ENCODE data around the gene BNIP3.

Gene BNIP3

DNA sequence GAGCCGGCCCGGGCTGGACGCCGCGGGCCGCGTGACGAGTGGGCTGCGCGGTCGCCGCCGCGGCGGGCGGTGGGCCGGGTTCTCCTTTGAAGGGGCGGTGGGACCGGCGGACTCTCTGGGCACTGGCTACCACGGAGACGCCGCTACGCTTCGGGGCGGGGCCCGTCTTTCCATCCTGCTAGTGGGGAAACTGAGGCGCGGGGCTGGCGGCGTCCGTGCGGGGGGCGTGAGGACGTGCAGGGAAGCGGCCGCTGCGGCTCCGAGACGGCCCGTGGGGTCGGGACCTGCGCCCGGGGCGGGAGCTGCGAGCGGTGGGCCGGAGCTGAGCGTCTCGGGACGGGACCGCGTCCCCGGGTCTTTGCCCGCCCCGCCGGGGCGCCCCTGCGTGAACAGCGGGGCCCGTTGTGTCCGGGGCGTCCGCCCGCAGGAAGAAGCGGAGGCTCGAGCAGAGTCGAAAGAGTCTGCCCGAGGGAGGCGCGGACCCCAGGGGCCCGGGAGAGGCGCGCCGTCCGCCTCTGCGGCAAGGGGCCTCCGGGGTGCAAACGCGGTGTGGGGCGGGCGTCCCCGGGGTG is 548 bp upstream of the BNIP3 start:
- TF ChIP-seq ZFX (IDR thresholded peaks at IDR 0.05) = no peak
- TF ChIP-seq, protein P1, sequence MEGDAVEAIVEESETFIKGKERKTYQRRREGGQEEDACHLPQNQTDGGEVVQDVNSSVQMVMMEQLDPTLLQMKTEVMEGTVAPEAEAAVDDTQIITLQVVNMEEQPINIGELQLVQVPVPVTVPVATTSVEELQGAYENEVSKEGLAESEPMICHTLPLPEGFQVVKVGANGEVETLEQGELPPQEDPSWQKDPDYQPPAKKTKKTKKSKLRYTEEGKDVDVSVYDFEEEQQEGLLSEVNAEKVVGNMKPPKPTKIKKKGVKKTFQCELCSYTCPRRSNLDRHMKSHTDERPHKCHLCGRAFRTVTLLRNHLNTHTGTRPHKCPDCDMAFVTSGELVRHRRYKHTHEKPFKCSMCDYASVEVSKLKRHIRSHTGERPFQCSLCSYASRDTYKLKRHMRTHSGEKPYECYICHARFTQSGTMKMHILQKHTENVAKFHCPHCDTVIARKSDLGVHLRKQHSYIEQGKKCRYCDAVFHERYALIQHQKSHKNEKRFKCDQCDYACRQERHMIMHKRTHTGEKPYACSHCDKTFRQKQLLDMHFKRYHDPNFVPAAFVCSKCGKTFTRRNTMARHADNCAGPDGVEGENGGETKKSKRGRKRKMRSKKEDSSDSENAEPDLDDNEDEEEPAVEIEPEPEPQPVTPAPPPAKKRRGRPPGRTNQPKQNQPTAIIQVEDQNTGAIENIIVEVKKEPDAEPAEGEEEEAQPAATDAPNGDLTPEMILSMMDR (conservative IDR thresholded peaks at IDR 0.05) = no peak

DNA sequence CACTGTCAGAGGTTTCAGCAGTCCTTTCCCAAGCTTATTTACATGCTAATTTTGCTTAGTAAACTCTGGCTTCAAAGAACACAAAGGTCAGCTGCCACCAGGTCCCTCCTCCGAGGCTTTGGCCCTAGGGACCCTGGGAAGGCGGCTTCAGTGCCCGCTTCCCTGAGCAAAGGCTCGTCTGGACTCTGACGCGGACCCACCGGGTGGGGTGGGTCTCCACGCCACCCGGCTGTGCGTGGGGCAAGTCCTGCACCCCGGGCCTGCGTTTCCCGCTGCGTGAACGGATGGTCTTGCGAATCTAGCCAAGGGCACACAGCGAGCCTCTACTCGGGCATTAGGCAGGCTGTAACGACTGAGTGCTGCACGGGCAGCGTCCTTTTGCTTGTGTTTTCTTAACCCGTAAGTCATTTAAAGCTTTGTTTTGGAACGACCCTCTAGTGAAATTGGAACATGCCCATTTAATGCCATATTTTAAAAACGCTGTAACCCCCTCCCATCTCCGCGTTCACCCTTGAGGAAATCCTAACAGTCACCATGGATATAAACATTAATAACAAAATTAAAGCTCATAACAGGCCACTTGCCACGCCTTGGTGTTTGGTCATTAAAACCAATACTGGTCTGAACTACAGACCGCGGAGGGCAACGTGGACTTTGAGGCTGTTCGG is 828 bp downstream of the BNIP3 start:
- H3K27ac ChIP-seq = peak overlapping the region; percentile 98
- TF ChIP-seq, protein P1 (conservative IDR thresholded peaks at IDR 0.05) = no peak
- TF ChIP-seq ZFX (IDR thresholded peaks at IDR 0.05) = no peak

More for the DNA sequence above, 548 bp upstream of the BNIP3 start:
- H3K27ac ChIP-seq = peak overlapping the region; percentile 98

DNA sequence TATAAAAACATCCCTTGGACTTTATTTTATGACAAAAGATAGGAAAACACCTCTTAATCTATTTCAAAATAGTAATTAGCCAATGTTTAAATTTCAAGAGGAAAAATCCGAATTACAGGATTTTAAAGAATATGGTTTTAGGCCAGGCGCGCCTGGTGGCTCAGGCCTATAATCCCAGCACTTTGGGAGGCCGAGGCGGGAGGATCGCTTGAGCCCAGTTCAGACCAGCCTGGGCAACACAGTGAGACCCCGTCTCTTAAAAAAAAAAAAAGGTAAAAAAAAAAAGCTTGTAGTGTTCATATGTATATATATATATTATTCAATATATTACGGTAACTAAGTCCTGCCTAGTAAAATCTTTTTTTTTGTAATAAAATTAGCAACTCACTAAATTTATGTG is 1.4 kb downstream of the BNIP3 start:
- peak overlapping the region; percentile 98 for H3K27ac ChIP-seq
- TF ChIP-seq, protein P1 (conservative IDR thresholded peaks at IDR 0.05) = no peak
- no peak for TF ChIP-seq ZFX (IDR thresholded peaks at IDR 0.05)

DNA sequence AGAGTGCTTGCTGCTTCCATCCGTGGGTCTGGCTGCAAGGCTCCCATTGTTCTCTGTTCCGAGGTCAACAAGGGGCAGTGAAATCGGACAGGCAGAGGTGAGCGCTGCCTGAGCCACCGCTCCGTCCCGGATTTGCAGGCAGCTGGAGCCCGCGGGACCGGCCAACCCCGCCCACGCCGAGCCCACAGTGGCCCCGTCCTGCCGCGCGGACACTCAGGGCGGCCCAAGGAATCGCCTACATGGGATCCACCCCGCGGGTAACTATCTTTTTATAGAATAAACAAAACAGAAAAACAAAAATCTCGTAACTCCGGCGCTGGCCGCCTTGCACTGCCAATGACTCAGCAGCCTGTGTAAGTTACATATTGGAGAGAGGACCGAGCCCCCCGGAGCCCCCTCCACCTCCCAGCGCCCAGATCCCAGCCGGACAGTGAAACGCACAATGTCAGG is 1.9 kb downstream of the BNIP3 start:
- peak overlapping the region; percentile 53 for H3K27ac ChIP-seq

DNA sequence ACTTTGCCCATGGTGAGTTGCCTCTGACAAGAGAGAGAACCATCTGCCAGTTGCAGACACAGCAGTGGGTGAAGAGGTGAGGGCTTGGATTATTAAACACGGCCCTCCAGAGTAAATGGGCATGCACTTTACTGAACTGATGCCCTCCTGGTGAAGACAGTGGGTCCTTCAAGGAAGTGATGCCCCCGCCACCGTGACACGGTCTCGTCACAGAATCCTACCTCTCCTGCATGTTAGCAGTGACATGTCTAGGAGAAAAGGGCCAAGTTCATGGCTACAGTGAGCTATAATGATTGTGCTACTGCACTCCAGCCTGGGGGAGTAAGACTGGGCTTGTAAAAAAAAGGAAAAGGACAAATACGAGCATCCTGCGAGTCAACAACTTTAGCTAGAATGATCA is 2.4 kb downstream of the BNIP3 start:
- peak overlapping the region; percentile 53 for H3K27ac ChIP-seq

More for the DNA sequence above, 1.9 kb downstream of the BNIP3 start:
- TF ChIP-seq, protein P1 (conservative IDR thresholded peaks at IDR 0.05) = no peak
- TF ChIP-seq ZFX (IDR thresholded peaks at IDR 0.05) = no peak

DNA sequence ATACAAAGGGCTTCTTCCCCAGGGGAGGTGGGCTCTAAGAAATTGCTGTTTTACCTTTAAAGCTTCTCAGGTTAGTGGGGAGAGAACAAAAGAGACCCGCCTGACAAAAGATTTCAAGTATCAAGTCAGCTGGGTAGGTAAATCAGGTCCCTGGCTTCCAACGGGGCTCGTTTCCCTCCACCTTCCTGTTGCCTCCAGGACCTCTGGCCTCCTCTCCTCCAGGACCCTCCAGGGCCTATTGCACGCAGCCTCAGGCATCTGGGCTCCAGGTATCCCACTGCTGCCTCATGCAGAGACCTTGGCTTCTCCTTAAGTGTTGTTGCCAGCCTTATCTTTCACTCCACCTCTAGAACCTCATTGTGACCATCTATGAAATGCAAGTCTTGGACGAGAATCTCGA is 2.9 kb downstream of the BNIP3 start:
- TF ChIP-seq, protein P1 (conservative IDR thresholded peaks at IDR 0.05) = no peak
- no peak for TF ChIP-seq ZFX (IDR thresholded peaks at IDR 0.05)
- no peak overlapping the region; the same call in 1 of the 2 replicates for H3K27ac ChIP-seq

More for the DNA sequence above, 2.4 kb downstream of the BNIP3 start:
- no peak for TF ChIP-seq ZFX (IDR thresholded peaks at IDR 0.05)
- TF ChIP-seq, protein P1 (conservative IDR thresholded peaks at IDR 0.05) = no peak

DNA sequence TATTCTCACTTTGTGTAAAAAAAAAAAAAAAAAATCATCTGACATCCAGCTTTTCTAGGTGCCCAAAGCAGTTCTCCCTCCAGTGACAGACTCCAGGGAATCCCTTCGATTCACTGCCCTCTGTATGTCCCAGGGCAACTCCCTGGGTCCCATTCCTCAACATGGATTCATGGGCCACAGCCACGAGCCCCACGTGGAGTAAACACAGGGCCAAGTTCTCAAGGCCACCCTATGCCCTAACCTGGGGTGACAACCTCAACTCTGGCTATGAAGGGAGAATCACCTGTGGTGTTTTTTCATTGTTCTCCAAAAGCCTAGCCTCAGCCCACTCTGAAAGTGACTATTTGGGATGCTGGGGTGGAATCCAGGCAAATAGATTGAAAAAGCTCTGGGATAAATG is 3.4 kb downstream of the BNIP3 start:
- no peak overlapping the region for H3K27ac ChIP-seq
- TF ChIP-seq, protein P1 (conservative IDR thresholded peaks at IDR 0.05) = no peak
- TF ChIP-seq ZFX (IDR thresholded peaks at IDR 0.05) = no peak

Data from C4-2B (cell line).